Peyer's patch (tissue), 4 donors: ENCODE measurements around the gene PLCH1. TPM values are rescaled to one million over a fixed set of nuclear protein-coding genes. Genes with fewer than 3 reads are reported as not detected.
A peak's percentile ranks its signal among the peaks of the same experiment; 100 is the strongest.

ENCODE experiments used
- DNase-seq, 3 donors: peaks; one replicate each; pipeline ENCODE4 v3.0.0-alpha.2; 2017 to 2019
- H3K27ac ChIP-seq, 4 donors: fragments of 200-600 bp; sonication (generic); one replicate each; pipeline ENCODE4 v1.5.1; 2016 to 2019
- H3K27me3 ChIP-seq, 2 donors: fragments of 200-600 bp; sonication (generic); one replicate each; pipeline ENCODE4 v1.5.1; 2019
- H3K36me3 ChIP-seq, 3 donors: fragments of 200-600 bp; sonication (generic); one replicate each; pipeline ENCODE4 v1.5.1; 2016 to 2019
- H3K4me1 ChIP-seq, 4 donors: fragments of 200-600 bp; sonication (generic); one replicate each; pipeline ENCODE4 v1.5.1; 2016 to 2019
- H3K4me3 ChIP-seq, 4 donors: fragments of 200-600 bp; sonication (generic); 1 replicate in 3 of 4; 2 replicates in 1 of 4; pipeline ENCODE4 v1.5.1; 2016 to 2019; ENCODE audit warnings: mild to moderate bottlenecking in 1 of 4
- H3K9me3 ChIP-seq, 4 donors: fragments of 200-600 bp; sonication (generic); one replicate each; pipeline ENCODE4 v1.5.1; 2016 to 2019; ENCODE audit warnings: mild to moderate bottlenecking in 1 of 4
- CTCF ChIP-seq, 6 experiments: fragments of 450-650 bp in 4 of 6; fragments of 200-600 bp in 2 of 6; sonication (generic) in 1 of 6; IDR thresholded peaks; one replicate each; pipeline ENCODE4 v1.5.1; 2017 to 2019; ENCODE audit warnings: antibody characterized with exemption in 6 of 6, mild to moderate bottlenecking in 3 of 6, moderate library complexity in 1 of 6
- POLR2A ChIP-seq, 2 donors: fragments of 450-650 bp; IDR thresholded peaks; one replicate each; pipeline ENCODE4 v1.5.1; 2017; ENCODE audit warnings: antibody characterized with exemption in 2 of 2, mild to moderate bottlenecking in 2 of 2, moderate library complexity in 2 of 2
- total RNA-seq, 4 donors: library from RNA; depleted of rRNA; stranded (reverse); fragments of >200 nt; gene quantifications; one replicate each; pipeline ENCODE4 v1.1.0, GENCODE V29; 2016

Gene PLCH1
- total RNA-seq, 4 donors from 2014 or later: 8.3 to 19.1 (median 12.7) TPM

GRCh38 chr3:155742349-155742965 lies 2.4 kb downstream of the PLCH1 start:
- Histone ChIP-seq H3K9me3 (no peaks in the 10 kb centered on the region), H3K4me3 (no peak overlapping the region), H3K4me1 (peaks cover 0 to 9% (median 0%) of the 10 kb centered on the region in 4 donors), H3K36me3 (no peaks in the 10 kb centered on the region), H3K27ac (no peak overlapping the region), H3K27me3 (no peaks in the 10 kb centered on the region)
- no peak for DNase-seq
- TF ChIP-seq POLR2A (IDR thresholded peaks at IDR 0.05): no peak
- no peak for TF ChIP-seq CTCF (IDR thresholded peaks at IDR 0.05)

- no peaks in the 10 kb centered on the region for H3K9me3 ChIP-seq
- peaks cover 0 to 9% (median 0%) of the 10 kb centered on the region in 4 donors for H3K4me1 ChIP-seq
- TF ChIP-seq POLR2A (IDR thresholded peaks at IDR 0.05) (no peak), CTCF (IDR thresholded peaks at IDR 0.05) (no peak)
- H3K36me3 ChIP-seq: no peaks in the 10 kb centered on the region
- no peak for DNase-seq
- H3K27me3 ChIP-seq: no peaks in the 10 kb centered on the region
- H3K27ac ChIP-seq: no peak overlapping the region
- no peak overlapping the region for H3K4me3 ChIP-seq
Observed at GRCh38 chr3:155741603-155742002, 3.3 kb downstream of the PLCH1 start.

GRCh38 chr3:155741101-155741500 lies 3.8 kb downstream of the PLCH1 start:
- DNase-seq: no peak
- Histone ChIP-seq H3K27ac (no peak overlapping the region), H3K36me3 (no peaks in the 10 kb centered on the region), H3K4me1 (peaks cover 0 to 9% (median 0%) of the 10 kb centered on the region in 4 donors), H3K27me3 (no peaks in the 10 kb centered on the region), H3K4me3 (no peak overlapping the region), H3K9me3 (no peaks in the 10 kb centered on the region)
- no peak for TF ChIP-seq CTCF (IDR thresholded peaks at IDR 0.05)
- no peak for TF ChIP-seq POLR2A (IDR thresholded peaks at IDR 0.05)

- DNase-seq: no peak
- TF ChIP-seq POLR2A (IDR thresholded peaks at IDR 0.05): no peak
- TF ChIP-seq CTCF (IDR thresholded peaks at IDR 0.05): no peak
- Histone ChIP-seq H3K4me1 (peaks cover 0 to 9% (median 0%) of the 10 kb centered on the region in 4 donors), H3K4me3 (no peak overlapping the region), H3K9me3 (no peaks in the 10 kb centered on the region), H3K27ac (no peak overlapping the region), H3K27me3 (no peaks in the 10 kb centered on the region), H3K36me3 (no peaks in the 10 kb centered on the region)
Observed at GRCh38 chr3:155739154-155739553, 5.7 kb downstream of the PLCH1 start.

GRCh38 chr3:155738580-155739076 lies 6.2 kb downstream of the PLCH1 start:
- DNase-seq: no peak
- no peaks in the 10 kb centered on the region for H3K9me3 ChIP-seq
- peak overlapping the region in 2 of 4 donors; percentile 38 to 42 for H3K4me3 ChIP-seq
- H3K4me1 ChIP-seq: peaks cover 0 to 9% (median 0%) of the 10 kb centered on the region in 4 donors
- H3K27ac ChIP-seq: peak overlapping the region in 3 of 4 donors; percentile 58 to 87 (median 82)
- TF ChIP-seq CTCF (IDR thresholded peaks at IDR 0.05): no peak
- TF ChIP-seq POLR2A (IDR thresholded peaks at IDR 0.05): no peak
- H3K36me3 ChIP-seq: no peaks in the 10 kb centered on the region
- no peaks in the 10 kb centered on the region for H3K27me3 ChIP-seq
